GM19395 (cell line): ENCODE measurements around the gene TAOK2.

Experiments used
- ATAC-seq: cut with Tn5 transposase; IDR thresholded peaks from one replicate; pipeline ENCODE4 v1.9.1; 2021; ENCODE audit warnings: mild to moderate bottlenecking, moderate library complexity; ENCODE audit not compliant: unreplicated experiment

The TAOK2 gene

GRCh38 chr16:29962344-29962994 is 11.2 kb upstream of the TAOK2 start:
- no peak for ATAC-seq

- no peak for ATAC-seq
Observed at GRCh38 chr16:29963021-29963743, 10.5 kb upstream of the TAOK2 start.

GRCh38 chr16:29968205-29968604 is 5.5 kb upstream of the TAOK2 start:
- ATAC-seq: no peak

GRCh38 chr16:29971304-29971703 is 2.4 kb upstream of the TAOK2 start:
- no peak for ATAC-seq

- no peak for ATAC-seq
Observed at GRCh38 chr16:29972500-29972899, 1.2 kb upstream of the TAOK2 start.

- ATAC-seq: no peak
Observed at GRCh38 chr16:29972992-29973383, 680 bp upstream of the TAOK2 start.

GRCh38 chr16:29974291-29975133 is 844 bp downstream of the TAOK2 start:
- peak; percentile 3 for ATAC-seq

- ATAC-seq: no peak
Observed at GRCh38 chr16:29975134-29975538, 1.5 kb downstream of the TAOK2 start.

- no peak for ATAC-seq
Observed at GRCh38 chr16:29975811-29976511, 2.3 kb downstream of the TAOK2 start.

- no peak for ATAC-seq
Observed at GRCh38 chr16:29977063-29977825, 3.6 kb downstream of the TAOK2 start.

- no peak for ATAC-seq
Observed at GRCh38 chr16:29978081-29978480, 4.4 kb downstream of the TAOK2 start.

- ATAC-seq: no peak
Observed at GRCh38 chr16:29978564-29979270, 5.0 kb downstream of the TAOK2 start.

- ATAC-seq: no peak
Observed at GRCh38 chr16:29982560-29983419, 9.1 kb downstream of the TAOK2 start.

- ATAC-seq: no peak
Observed at GRCh38 chr16:29983420-29984136, 9.9 kb downstream of the TAOK2 start.

GRCh38 chr16:29984137-29984763 is 10.6 kb downstream of the TAOK2 start:
- no peak for ATAC-seq

GRCh38 chr16:29984764-29985147 is 11.1 kb downstream of the TAOK2 start:
- no peak for ATAC-seq

GRCh38 chr16:29985271-29985811 is 11.7 kb downstream of the TAOK2 start:
- no peak for ATAC-seq
